Adrenal gland (tissue), 5 donors: Measurements from ENCODE around the gene PTPN20.

Experiments used
- POLR2A ChIP-seq, 2 donors: fragments of 450-650 bp; IDR thresholded peaks; one replicate each; pipeline ENCODE4 v1.6.1; 2017; ENCODE audit warnings: antibody characterized with exemption in 2 of 2, mild to moderate bottlenecking in 2 of 2, moderate library complexity in 1 of 2
- TF ChIP-seq, protein P1 (sequence below), 6 experiments: fragments of 450-650 bp in 4 of 6; fragments of 200-600 bp in 2 of 6; sonication (generic) in 1 of 6; IDR thresholded peaks; 1 replicate in 5 of 6; 2 replicates in 1 of 6; pipeline versions ENCODE4 v1.5.1 to v1.8.0; 2016 to 2021; ENCODE audit warnings: antibody characterized with exemption in 6 of 6, mild to moderate bottlenecking in 2 of 6, moderate library complexity in 1 of 6
- donor health status: DM: no; HTN: no; CAD: no.

DNA sequence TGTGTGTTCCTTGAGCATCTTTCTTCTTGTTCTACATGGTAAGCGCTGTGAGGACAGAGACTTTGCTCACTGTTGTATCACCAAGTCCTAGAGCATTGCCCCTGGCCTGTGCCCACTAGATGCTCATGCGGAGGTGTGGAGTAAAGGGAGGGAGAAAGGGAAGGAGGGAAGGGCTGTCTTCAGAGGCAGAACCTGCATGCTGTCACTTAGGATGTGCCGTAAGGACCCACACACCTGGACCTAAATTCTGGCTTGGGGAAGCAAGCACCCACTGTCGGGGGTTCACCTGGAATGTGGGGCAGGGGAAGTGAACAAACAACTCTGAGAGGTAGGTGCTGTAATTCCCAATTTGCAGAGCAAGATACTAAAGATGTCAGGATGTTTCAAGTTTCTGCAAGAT, 129.5 kb downstream of the PTPN20 start:
- TF ChIP-seq, protein P1, sequence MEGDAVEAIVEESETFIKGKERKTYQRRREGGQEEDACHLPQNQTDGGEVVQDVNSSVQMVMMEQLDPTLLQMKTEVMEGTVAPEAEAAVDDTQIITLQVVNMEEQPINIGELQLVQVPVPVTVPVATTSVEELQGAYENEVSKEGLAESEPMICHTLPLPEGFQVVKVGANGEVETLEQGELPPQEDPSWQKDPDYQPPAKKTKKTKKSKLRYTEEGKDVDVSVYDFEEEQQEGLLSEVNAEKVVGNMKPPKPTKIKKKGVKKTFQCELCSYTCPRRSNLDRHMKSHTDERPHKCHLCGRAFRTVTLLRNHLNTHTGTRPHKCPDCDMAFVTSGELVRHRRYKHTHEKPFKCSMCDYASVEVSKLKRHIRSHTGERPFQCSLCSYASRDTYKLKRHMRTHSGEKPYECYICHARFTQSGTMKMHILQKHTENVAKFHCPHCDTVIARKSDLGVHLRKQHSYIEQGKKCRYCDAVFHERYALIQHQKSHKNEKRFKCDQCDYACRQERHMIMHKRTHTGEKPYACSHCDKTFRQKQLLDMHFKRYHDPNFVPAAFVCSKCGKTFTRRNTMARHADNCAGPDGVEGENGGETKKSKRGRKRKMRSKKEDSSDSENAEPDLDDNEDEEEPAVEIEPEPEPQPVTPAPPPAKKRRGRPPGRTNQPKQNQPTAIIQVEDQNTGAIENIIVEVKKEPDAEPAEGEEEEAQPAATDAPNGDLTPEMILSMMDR (IDR thresholded peaks at IDR 0.05): no peak
- TF ChIP-seq POLR2A (IDR thresholded peaks at IDR 0.05): no peak
